Spinal cord (tissue), 10 donors: ENCODE results near the gene CEBPA. TPM values are rescaled to one million over a fixed set of nuclear protein-coding genes. Genes with fewer than 3 reads are reported as not detected.

Source experiments
- DNase-seq, 6 donors: peaks; one replicate each; pipeline versions ENCODE4 v3.0.0 to v3.0.0-alpha.2; 2013 to 2015; ENCODE audit warnings: low spot score in 6 of 6, low read depth in 4 of 6
- H3K27ac ChIP-seq: one replicate; pipeline ENCODE4 v1.5.1; 2013; ENCODE audit warnings: low read depth, low read length, control low read depth
- H3K27me3 ChIP-seq: one replicate; pipeline ENCODE4 v1.6.1; 2013; ENCODE audit warnings: low read length; ENCODE audit not compliant: control insufficient read depth, insufficient read depth
- H3K36me3 ChIP-seq: one replicate; pipeline ENCODE4 v1.6.1; 2013; ENCODE audit warnings: low read length; ENCODE audit not compliant: control insufficient read depth, insufficient read depth
- H3K4me1 ChIP-seq: one replicate; pipeline ENCODE4 v1.6.1; 2013; ENCODE audit warnings: low read length; ENCODE audit not compliant: control insufficient read depth, insufficient read depth
- H3K4me3 ChIP-seq: one replicate; pipeline ENCODE4 v1.5.1; 2013; ENCODE audit warnings: low read depth, low read length, control low read depth
- H3K9me3 ChIP-seq: one replicate; pipeline ENCODE4 v1.6.1; 2013; ENCODE audit warnings: low read length; ENCODE audit not compliant: control insufficient read depth, insufficient read depth
- WGBS: methylation state at CpG from one replicate; pipeline ENCODE4 v1.1.5; 2013; ENCODE audit warnings: missing lambda C conversion rate; ENCODE audit not compliant: insufficient coverage; 5-methylcytosine and 5-hydroxymethylcytosine counted together
- polyA plus RNA-seq, 2 donors: library from polyadenylated mRNA; unstranded; fragments of 120-200 nt; gene quantifications; one replicate each; pipeline ENCODE4 v1.2.1, GENCODE V29; 2013; ENCODE audit not compliant: insufficient read length in 2 of 2
- total RNA-seq, 2 donors: library from RNA; depleted of rRNA in 1 of 2; stranded (reverse); fragments of 120-200 nt in 1 of 2; fragments of >200 nt in 1 of 2; gene quantifications; one replicate each; pipeline versions ENCODE4 v1.2.3 to v1.2.4, GENCODE V29; 2013 to 2014
- donor health status: healthy.

Gene CEBPA
- total and polyA plus RNA-seq, 4 donors: 5.1 to 6.7 (median 6.2) TPM

DNA sequence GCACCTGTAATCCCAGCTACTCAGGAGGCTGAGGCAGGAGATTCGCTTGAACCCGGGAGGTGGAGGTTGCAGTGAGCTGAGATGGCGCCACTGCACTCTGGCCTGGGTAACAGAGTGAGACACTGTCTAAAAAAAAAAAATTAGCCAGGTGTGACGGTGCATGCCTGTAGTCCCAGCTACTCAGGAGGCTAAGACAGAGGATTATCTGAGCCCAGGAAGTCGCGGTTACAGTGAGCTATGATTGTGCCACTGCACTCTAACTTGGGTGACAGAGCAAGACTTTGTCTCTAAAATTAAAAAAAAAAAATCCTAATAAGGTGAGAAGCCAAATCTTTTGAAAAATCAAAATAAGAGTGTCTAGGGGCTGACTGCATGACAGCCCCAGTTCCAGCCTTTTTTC is 9.7 kb upstream of the CEBPA start:
- Histone ChIP-seq H3K27ac (no peak overlapping the region), H3K4me3 (no peak overlapping the region), H3K36me3 (no peaks in the 10 kb centered on the region), H3K9me3 (no peaks in the 10 kb centered on the region), H3K4me1 (no peaks in the 10 kb centered on the region), H3K27me3 (no peaks in the 10 kb centered on the region)
- DNase-seq: no peak
- 99% methylated on average over 5 of the region's 6 CpGs for WGBS

DNA sequence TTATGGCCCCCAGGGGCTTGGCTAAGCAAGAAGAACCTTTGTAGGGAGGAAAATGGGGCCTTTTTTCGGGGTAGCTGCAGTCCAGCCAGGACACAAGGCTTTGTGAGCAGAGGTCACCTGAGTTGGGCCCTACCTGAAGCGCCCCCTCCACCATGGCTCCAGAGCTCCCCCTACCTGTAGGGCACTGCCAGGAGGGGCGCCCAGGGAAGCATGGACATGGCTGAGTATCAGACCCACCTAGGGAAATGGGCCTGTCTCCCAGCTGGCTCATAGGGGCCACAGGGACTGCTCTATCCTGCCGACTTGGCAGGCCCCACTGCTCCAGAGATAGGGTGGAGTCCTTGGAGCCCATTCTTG is 9.0 kb upstream of the CEBPA start:
- no peak overlapping the region for H3K4me3 ChIP-seq
- no peaks in the 10 kb centered on the region for H3K36me3 ChIP-seq
- WGBS: 90% methylated on average over 4 of the region's 4 CpGs
- no peak overlapping the region for H3K27ac ChIP-seq
- DNase-seq: no peak
- H3K4me1 ChIP-seq: no peaks in the 10 kb centered on the region
- no peaks in the 10 kb centered on the region for H3K27me3 ChIP-seq
- H3K9me3 ChIP-seq: no peaks in the 10 kb centered on the region

DNA sequence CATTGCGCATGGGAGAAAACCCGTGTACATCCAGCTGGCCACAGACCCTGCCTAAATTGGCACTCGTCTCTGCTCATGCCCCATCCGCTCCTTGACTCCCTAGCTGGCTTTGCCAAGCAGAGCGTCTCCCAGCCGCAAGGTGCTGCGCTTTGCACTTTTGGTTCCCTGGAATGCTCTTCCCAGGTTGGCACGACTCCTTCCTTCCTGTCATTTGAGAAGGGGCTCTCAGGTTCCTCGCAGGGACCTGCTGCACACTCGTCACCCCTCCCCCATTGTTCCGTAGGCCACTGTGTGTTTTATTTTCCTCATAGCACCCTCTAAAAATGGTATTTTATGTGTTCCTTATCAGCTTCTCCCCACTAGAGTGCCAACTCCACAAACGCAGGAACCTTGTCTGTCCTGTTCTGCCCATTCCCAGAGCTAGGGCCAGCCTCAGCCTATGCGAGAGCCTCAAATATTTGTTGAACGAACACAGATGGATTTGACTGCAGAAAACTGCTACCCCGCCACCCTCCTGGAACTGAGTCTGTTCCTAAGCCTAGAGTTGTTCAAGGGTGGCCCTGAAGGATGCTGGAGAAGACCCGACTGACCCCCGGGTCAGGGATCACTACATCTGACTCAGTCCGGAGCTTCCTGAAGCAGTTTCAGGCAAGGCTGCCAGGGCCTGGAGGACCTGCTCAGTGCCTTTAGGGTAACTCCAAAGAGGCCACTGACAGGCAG is 8.4 kb upstream of the CEBPA start:
- no peak for DNase-seq
- 81% methylated on average over 16 of the region's 18 CpGs for WGBS
- H3K9me3 ChIP-seq: no peaks in the 10 kb centered on the region
- no peak overlapping the region for H3K4me3 ChIP-seq
- H3K36me3 ChIP-seq: no peaks in the 10 kb centered on the region
- no peaks in the 10 kb centered on the region for H3K4me1 ChIP-seq
- no peaks in the 10 kb centered on the region for H3K27me3 ChIP-seq
- H3K27ac ChIP-seq: no peak overlapping the region

DNA sequence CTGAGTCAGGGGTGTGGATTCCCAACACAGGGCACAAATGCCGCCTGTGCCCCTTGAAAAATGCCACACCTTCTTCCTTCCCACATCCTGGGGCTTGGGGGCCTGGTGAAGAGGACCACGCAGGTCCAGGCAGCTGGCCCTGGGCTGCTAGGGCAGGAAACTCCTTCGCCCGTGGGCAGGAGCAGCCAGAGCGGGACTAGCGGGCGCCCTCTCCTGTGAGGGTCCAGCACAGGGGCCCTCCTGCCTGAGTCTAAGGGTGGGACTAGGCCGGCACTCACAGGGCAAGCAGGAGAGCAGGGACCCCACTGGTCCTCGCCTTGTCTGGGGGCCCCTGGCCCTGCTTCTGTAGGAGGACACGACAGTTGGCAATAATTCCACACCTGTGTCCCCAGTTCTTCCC is 7.5 kb upstream of the CEBPA start:
- H3K36me3 ChIP-seq: no peaks in the 10 kb centered on the region
- 83% methylated on average over 10 of the region's 10 CpGs for WGBS
- no peak for DNase-seq

DNA sequence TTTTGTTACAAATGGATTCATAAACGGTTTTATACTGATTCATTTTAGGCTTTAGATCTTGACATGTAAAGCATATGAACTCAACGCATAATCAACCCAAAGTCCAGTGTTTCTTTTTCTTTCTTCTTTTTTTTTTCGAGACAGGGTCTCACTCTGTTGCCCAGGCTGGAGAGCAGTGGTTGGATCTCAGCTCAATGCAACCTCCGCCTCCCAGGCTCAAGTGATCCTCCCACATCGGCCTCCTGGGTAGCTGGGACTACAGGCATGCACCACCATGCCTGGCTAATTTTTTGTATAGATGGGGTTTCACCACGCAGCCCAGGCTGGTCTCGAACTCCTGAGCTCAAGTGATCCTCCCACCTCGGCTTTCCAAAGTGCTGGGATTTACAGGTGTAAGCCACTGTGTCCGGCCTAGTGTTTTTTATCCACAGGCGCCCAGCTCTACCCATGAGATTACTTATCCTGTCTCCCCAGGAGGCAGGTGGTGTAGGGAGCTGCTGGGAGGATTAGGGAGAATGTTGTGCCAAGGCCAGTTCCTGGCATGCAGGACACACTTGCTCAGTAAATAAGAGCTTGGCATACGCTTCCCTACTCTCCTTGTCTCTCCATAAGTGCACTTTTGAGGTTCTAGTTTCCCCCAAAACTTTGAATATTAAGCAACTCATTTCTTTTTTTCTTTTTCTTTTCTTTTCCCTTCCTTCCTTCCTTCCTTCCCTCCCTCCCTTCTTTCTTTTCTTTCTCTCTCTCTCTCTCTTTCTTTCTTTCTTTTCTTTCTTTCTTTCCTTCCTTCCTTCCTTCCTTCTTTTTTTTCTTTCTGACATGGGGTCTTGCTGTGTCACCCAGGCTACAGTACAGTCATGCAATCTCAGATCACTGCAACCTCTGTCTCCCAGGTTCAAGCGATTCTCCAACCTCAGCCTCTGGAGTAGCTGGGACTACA is 4.8 kb upstream of the CEBPA start:
- 90% methylated on average over 8 of the region's 12 CpGs for WGBS
- Histone ChIP-seq H3K27me3 (peaks cover 22% of the 10 kb centered on the region), H3K36me3 (no peaks in the 10 kb centered on the region), H3K4me1 (peaks cover 12% of the 10 kb centered on the region), H3K4me3 (no peak overlapping the region), H3K27ac (no peak overlapping the region), H3K9me3 (no peaks in the 10 kb centered on the region)
- DNase-seq: no peak

More for the DNA sequence above, 7.5 kb upstream of the CEBPA start:
- Histone ChIP-seq H3K27ac (no peak overlapping the region), H3K4me1 (no peaks in the 10 kb centered on the region), H3K4me3 (no peak overlapping the region), H3K27me3 (no peaks in the 10 kb centered on the region), H3K9me3 (no peaks in the 10 kb centered on the region)

DNA sequence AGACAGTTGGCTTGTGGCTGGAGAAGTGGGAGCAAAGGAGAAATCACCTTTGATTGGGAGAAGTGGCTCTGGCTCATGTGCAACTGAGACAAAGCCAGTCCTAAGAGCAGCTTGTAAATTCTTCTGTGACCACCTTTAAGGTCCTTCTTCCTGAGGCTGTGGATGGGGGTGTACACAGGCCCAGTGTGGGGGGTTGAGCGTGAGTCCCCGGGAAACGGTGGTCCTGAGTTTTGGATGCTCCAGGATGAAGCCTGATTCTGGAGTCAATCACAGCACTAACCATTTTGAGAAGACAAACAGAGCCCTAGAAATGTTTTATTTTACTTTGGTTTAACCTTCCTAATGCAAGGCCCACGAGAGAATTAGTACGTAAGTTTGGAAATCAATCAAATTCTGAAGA is 3.9 kb upstream of the CEBPA start:
- no peaks in the 10 kb centered on the region for H3K9me3 ChIP-seq
- H3K27ac ChIP-seq: no peak overlapping the region
- peaks cover 24% of the 10 kb centered on the region for H3K27me3 ChIP-seq
- H3K4me1 ChIP-seq: peaks cover 14% of the 10 kb centered on the region
- 92% methylated on average over 2 of the region's 5 CpGs for WGBS
- no peaks in the 10 kb centered on the region for H3K36me3 ChIP-seq
- no peak for DNase-seq
- no peak overlapping the region for H3K4me3 ChIP-seq

DNA sequence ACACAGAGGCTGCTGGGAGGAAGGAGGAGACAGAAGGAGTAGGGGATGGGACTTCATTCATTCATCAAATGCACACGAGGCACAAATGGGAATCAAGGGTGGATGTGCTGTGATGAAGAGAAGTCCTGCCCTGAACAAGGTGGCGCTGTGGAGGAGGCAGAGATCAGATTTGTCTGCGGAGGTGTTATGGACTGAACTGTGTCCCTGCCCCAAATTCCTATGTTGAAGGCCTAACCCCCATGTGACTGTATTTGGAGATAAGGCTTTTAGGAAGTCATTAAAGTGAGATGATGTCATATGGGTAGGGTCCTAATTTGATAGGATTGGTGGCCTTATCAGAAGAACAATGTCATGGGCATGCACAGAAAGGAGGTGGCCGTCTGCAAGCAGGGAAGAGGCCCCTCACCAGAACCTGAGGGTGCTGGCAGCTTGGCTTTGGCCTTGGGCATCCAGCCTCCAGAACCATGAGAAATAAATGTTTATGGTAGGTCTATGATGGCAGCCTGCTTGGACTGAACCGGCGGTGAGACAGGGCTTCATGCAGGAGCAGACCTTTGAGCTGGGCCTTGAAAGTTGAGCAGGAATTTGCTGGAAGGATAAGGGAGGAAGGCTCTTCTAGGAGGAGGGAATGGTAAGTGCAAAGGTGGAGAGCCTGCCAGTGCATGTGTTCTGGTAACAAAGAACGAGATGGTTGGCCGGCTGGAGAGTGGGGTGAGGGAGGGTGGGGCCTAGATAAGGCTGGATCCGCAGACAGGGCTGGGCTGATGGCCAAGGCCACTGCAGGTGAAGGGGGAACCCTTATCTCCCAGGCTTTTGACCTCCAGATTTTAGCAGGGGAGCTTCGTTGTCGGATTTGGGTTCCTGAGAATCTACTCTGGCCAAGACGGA is 2.7 kb upstream of the CEBPA start:
- H3K4me3 ChIP-seq: no peak overlapping the region
- peaks cover 36% of the 10 kb centered on the region for H3K27me3 ChIP-seq
- no peak for DNase-seq
- H3K9me3 ChIP-seq: no peaks in the 10 kb centered on the region
- no peaks in the 10 kb centered on the region for H3K36me3 ChIP-seq
- H3K27ac ChIP-seq: no peak overlapping the region
- WGBS: 87% methylated on average over 12 of the region's 12 CpGs
- peaks cover 25% of the 10 kb centered on the region for H3K4me1 ChIP-seq

DNA sequence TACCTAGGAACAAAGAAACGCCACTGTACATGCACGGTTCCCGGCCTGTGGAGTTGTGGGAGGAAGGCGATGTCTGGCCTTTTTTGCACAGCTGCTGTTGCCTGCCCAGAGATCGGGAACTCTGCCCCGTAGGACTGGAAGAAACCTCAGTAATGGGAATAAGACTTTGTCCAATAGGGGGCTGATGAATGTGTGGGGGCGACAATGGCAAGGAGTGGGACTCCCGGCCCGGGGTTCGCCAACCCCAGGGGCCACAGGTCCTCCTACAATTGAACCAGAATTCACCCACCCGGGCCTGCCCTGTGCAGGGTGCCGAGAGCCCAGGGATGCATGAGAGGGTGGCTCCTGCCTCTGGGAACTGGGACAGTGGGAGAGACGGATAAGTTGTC is 2.0 kb upstream of the CEBPA start:
- 54% methylated on average over 7 of the region's 13 CpGs for WGBS
- no peak for DNase-seq
- Histone ChIP-seq H3K27me3 (peaks cover 42% of the 10 kb centered on the region), H3K4me1 (peaks cover 28% of the 10 kb centered on the region), H3K27ac (no peak overlapping the region), H3K4me3 (no peak overlapping the region), H3K9me3 (no peaks in the 10 kb centered on the region), H3K36me3 (no peaks in the 10 kb centered on the region)

DNA sequence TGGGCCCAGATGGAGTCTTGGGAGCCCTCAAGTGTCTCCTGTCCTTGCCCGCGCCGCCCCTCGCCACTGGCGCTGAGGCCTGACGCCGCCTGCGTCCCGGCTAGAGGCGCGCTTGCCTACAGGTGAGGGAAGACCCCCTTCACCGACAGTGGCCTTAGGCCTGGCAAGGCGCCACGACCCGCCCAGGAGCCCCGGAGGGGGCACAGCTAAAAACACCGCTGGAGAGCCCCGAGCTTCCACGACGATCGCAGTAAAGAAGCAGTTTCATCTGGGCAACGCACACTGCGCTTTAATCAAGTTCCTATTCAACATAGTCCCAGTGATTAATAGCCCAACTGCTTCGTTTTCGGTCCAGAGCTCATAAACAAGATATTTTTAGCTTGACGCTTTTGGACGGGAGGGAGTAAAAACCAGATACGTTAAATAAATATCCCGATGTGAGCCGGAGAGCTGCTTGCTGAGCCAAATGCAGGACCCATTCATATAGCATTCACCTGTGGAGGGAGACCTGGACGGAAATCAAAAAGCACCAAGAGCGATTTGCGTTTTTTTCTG is 1.5 kb upstream of the CEBPA start:
- Histone ChIP-seq H3K36me3 (no peaks in the 10 kb centered on the region), H3K27ac (no peak overlapping the region), H3K4me3 (peak overlapping the region; percentile 42), H3K9me3 (no peaks in the 10 kb centered on the region), H3K27me3 (peaks cover 45% of the 10 kb centered on the region), H3K4me1 (peaks cover 28% of the 10 kb centered on the region)
- 16% methylated on average over 32 of the region's 33 CpGs for WGBS
- peak in 1 of 6 donors; percentile 64 for DNase-seq
